ENCODE measurements around the gene ASAP3. TPM values are rescaled to one million over a fixed set of nuclear protein-coding genes. Genes with fewer than 3 reads are reported as not detected.

Gene ASAP3
- total and polyA plus RNA-seq, 9 of the 15 experiments (the other 6 are each of a cell fraction or from before 2014, with no cell fraction given), result 1.7 to 31.2 (median 17.4) TPM

DNA sequence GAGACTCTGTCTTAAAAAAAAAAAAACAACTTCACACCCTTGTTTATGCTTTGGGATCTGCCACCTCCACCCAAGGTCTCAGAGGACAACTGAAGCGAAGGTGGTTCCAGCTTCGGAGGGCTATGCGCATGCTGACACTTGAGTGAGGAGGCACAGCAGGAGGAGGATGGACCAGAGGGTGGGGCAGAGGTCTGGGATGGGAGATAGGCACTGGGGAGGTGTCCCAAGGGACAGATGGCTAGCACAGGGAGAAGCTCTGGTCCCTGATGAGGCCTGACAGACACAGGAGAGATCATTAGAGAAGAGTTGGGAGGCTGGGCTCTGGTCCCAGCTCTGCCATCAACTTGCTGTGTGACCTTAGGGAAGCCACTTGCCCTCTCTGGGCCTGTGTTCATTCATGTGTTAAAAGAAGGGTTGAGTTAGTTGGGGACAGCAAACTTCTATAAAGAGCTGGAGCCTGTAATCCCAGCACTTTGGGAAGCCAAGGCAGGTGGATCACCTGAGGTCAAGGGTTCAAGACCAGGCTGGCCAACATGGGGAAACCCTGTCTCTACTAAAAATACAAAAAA lies 30.2 kb upstream of the ASAP3 start:
- H3K4me3 ChIP-seq, result no peak overlapping the region
- no peak for FAIRE-seq
- in situ Hi-C loops (cut with MboI), result no loop called here
- H2AFZ ChIP-seq (ENCODE audit: low read depth, low read length), result no peak overlapping the region
- 70% methylated on average over 3 of the region's 3 CpGs for WGBS (ENCODE audit: insufficient coverage, low coverage, missing lambda C conversion rate)
- ChIA-PET POLR2A (interaction anchor here (0.6 to 6.0 kb wide), 6 partner anchors 8 to 187 kb away, joined by 3 to 65 read pairs (median 4); no protein-coding TSS in a partner anchor), CTCF (ENCODE audit: low intra/inter-chr PET ratio) (no interaction called here)
- DNase-seq (ENCODE audit: extremely low read depth in 1 of 4, low spot score in 3 of 4), result peak; percentile 48 to 82 (median 64)
- no peak overlapping the region for H3K4me2 ChIP-seq (ENCODE audit: insufficient read depth, low read length)
- peaks cover 94% of the 10 kb centered on the region; the same call in 2 of the 3 replicates for H3K36me3 ChIP-seq (ENCODE audit: control insufficient read depth, insufficient read depth, low read length)
- no peaks in the 10 kb centered on the region for H3K79me2 ChIP-seq (ENCODE audit: control insufficient read depth, insufficient read depth, low read length)
- BruUV-seq (replicated peaks), result no TSS peak
- no peak overlapping the region; a peak in 1 of 4 replicates for H3K9ac ChIP-seq (ENCODE audit: insufficient read depth in 1 of 2, low read depth in 2 of 2, low read length in 2 of 2)
- no peak; the same call in 2 of the 3 replicates for ATAC-seq
- H3K4me1 ChIP-seq (replicated peaks in 1 of 2; ENCODE audit: control insufficient read depth in 2 of 2, insufficient read depth in 2 of 2, low read length in 2 of 2), result no peaks in the 10 kb centered on the region; a peak in 3 of 5 replicates
- no peaks in the 10 kb centered on the region; the same call in 1 of the 2 replicates for H3K9me3 ChIP-seq (replicated peaks; ENCODE audit: control insufficient read depth, insufficient read depth, low read depth, low read length)
- peaks cover 4% of the 10 kb centered on the region for H3K9me1 ChIP-seq (ENCODE audit: control insufficient read depth, insufficient read depth, low read length)
- no peak overlapping the region for H3K27ac ChIP-seq (ENCODE audit: extremely low read depth, low read depth, low read length)
- intact Hi-C loops (cut with micrococcal nuclease), result no loop called here
- TF ChIP-seq SMARCA5 (IDR thresholded peaks at IDR 0.05) (peak; percentile 88; the same call in 1 of the 2 replicates), SRSF1 (IDR thresholded peaks at IDR 0.05; ENCODE audit: low read depth, low read length) (no peak), CBX1 (IDR thresholded peaks at IDR 0.05; ENCODE audit: low read depth) (peak; percentile 66; the same call in 1 of the 2 replicates), CBFA2T3 (IDR thresholded peaks at IDR 0.05) (peak; percentile 67), ZNF239 (CRISPR knock-in tag; IDR thresholded peaks at IDR 0.05) (no peak), ZKSCAN8 (CRISPR knock-in tag; IDR thresholded peaks at IDR 0.05) (no peak), RCOR1 (IDR thresholded peaks at IDR 0.05; ENCODE audit: borderline replicate concordance in 1 of 2, low read depth in 2 of 2, low read length in 2 of 2) (peak in 1 of 2 experiments; percentile 33; a peak in 1 of 4 replicates), HDAC1 (IDR thresholded peaks at IDR 0.05) (no peak), JUND (IDR thresholded peaks at IDR 0.05; ENCODE audit: borderline replicate concordance, low read depth, low read length) (no peak), JUND (tag; IDR thresholded peaks at IDR 0.05; ENCODE audit: borderline replicate concordance, low read depth, low read length) (no peak), FOXK1 (CRISPR knock-in tag; IDR thresholded peaks at IDR 0.05; ENCODE audit: borderline replicate concordance) (peak; percentile 39; the same call in 1 of the 2 replicates), ZFP36 (IDR thresholded peaks at IDR 0.05; ENCODE audit: low read depth, low read length, partially characterized antibody) (peak; percentile 97), ARID2 (IDR thresholded peaks at IDR 0.05) (no peak), TAL1 (IDR thresholded peaks at IDR 0.05) (peak; percentile 14; the same call in 1 of the 2 replicates), ADNP (tag; IDR thresholded peaks at IDR 0.05) (peak; percentile 79; the same call in 1 of the 2 replicates), TCF3 (CRISPR knock-in tag; IDR thresholded peaks at IDR 0.05) (peak; percentile 37; the same call in 1 of the 2 replicates), TRIM24 (IDR thresholded peaks at IDR 0.05) (no peak), HDAC2 (IDR thresholded peaks at IDR 0.05) (peak; percentile 68; the same call in 1 of the 2 replicates), RBM25 (IDR thresholded peaks at IDR 0.05; ENCODE audit: low read depth, low read length, severe bottlenecking) (peak; percentile 97), PTBP1 (IDR thresholded peaks at IDR 0.05; ENCODE audit: low read depth, low read length) (peak; percentile 84; the same call in 1 of the 2 replicates), KDM1A (IDR thresholded peaks at IDR 0.05) (peak; percentile 71 to 75), CHD4 (IDR thresholded peaks at IDR 0.05; ENCODE audit: insufficient read depth, insufficient replicate concordance, low read depth, low read length, poor library complexity, severe bottlenecking) (peak; percentile 43), BCOR (IDR thresholded peaks at IDR 0.05) (peak; percentile 97), CBX3 (IDR thresholded peaks at IDR 0.05; ENCODE audit: borderline replicate concordance in 1 of 2, low read length in 2 of 2) (0 out of 3 replicates have a peak, but pooled peaks of 1 of the 2 experiments have one; percentile 21)
- no peaks in the 10 kb centered on the region for H3K27me3 ChIP-seq (ENCODE audit: control insufficient read depth in 2 of 2, insufficient read depth in 2 of 2, low read length in 2 of 2)
- no peaks in the 10 kb centered on the region for H4K20me1 ChIP-seq (replicated peaks; ENCODE audit: control insufficient read depth, insufficient read depth, low read length)
